Esophagus muscularis mucosa (tissue), 4 donors: Measurements from ENCODE around the gene OLFML1.

Source experiments
- CTCF ChIP-seq, 3 experiments: fragments of 200-600 bp in 2 of 3; fragments of 450-650 bp in 1 of 3; sonication (generic) in 2 of 3; IDR thresholded peaks; one replicate each; pipeline ENCODE4 v1.5.1; 2017 to 2019; ENCODE audit warnings: antibody characterized with exemption in 3 of 3, mild to moderate bottlenecking in 2 of 3, moderate library complexity in 1 of 3
- EP300 ChIP-seq: sonication (generic); formaldehyde crosslinking; IDR thresholded peaks from one replicate; pipeline ENCODE4 v1.6.1; 2017; ENCODE audit warnings: antibody characterized with exemption
- POLR2A ChIP-seq: fragments of 450-650 bp; IDR thresholded peaks from one replicate; pipeline ENCODE4 v1.6.1; 2017; ENCODE audit warnings: antibody characterized with exemption, moderate library complexity, mild to moderate bottlenecking, low read depth
- POLR2AphosphoS5 ChIP-seq, 2 donors: sonication (generic); formaldehyde crosslinking; IDR thresholded peaks; one replicate each; pipeline ENCODE4 v1.6.1; 2017; ENCODE audit warnings: antibody characterized with exemption in 2 of 2

DNA sequence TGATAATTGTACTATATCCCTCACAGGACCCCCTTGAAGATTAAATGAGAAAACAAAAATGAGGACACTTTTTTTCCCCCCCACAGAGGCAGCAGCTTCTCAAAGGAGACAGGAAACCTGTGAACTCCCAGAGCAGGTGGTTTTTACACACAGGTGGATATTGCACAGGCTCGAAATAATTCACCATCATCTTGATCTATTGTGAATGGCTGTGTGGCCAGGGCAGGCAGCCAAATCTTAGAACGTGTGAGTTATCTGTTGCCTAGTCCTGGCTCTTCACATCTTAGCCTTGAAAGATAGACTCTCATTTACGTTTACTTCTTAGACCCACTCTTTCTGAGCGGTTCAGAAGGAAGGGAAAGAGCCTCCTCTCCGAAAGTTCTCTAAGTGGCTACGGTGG is 52.0 kb downstream of the OLFML1 start:
- TF ChIP-seq CTCF (IDR thresholded peaks at IDR 0.05) (no peak), EP300 (no peak), POLR2AphosphoS5 (IDR thresholded peaks at IDR 0.05) (no peak), POLR2A (no peak)
